SK-N-SH treated with all-trans-retinoic acid at 6 μM for 48 hours (cell line): ENCODE measurements around the gene SLC26A3.

ENCODE experiments used
- ATAC-seq: fragments of 200-7000 bp; cut with Tn5 transposase; 3 replicates; pipeline ENCODE4 v1.9.1; 2020; ENCODE audit warnings: mild to moderate bottlenecking, moderate library complexity
- ARNTL ChIP-seq: fragments of 450-650 bp; formaldehyde crosslinking; IDR thresholded peaks from 2 replicates; pipeline ENCODE4 v1.5.0; 2020; ENCODE audit warnings: low read depth, mild to moderate bottlenecking, moderate library complexity, borderline replicate concordance
- BACH2 ChIP-seq: fragments of 250-450 bp; sonication (Bioruptor Pico); IDR thresholded peaks from 2 replicates; pipeline ENCODE4 v1.9.0; 2021; ENCODE audit warnings: mild to moderate bottlenecking, borderline replicate concordance
- ESRRG ChIP-seq: fragments of 250-450 bp; sonication (Bioruptor Pico); IDR thresholded peaks from 2 replicates; pipeline ENCODE4 v1.6.1; 2021; ENCODE audit warnings: mild to moderate bottlenecking
- GLIS3 ChIP-seq: fragments of 250-450 bp; sonication (Bioruptor Pico); IDR thresholded peaks from 2 replicates; pipeline ENCODE4 v1.5.0; 2020; ENCODE audit warnings: mild to moderate bottlenecking, moderate library complexity
- ISL1 ChIP-seq: fragments of 250-450 bp; sonication (Bioruptor Pico); IDR thresholded peaks from 2 replicates; pipeline ENCODE4 v2.1.2; 2022; ENCODE audit warnings: mild to moderate bottlenecking, moderate library complexity
- OSR1 ChIP-seq: fragments of 250-450 bp; sonication (Bioruptor Pico); IDR thresholded peaks from 2 replicates; pipeline ENCODE4 v1.8.0; 2022; ENCODE audit warnings: moderate library complexity, mild to moderate bottlenecking, inconsistent platforms
- PATZ1 ChIP-seq: fragments of 250-450 bp; sonication (Bioruptor Pico); IDR thresholded peaks from 2 replicates; pipeline ENCODE4 v1.8.0; 2020; ENCODE audit warnings: mild to moderate bottlenecking, moderate library complexity, borderline replicate concordance
- POU6F1 ChIP-seq: fragments of 250-450 bp; sonication (Bioruptor Pico); IDR thresholded peaks from 2 replicates; pipeline ENCODE4 v1.8.0; 2021; ENCODE audit warnings: low read depth, mild to moderate bottlenecking, moderate library complexity, borderline replicate concordance
- PPARA ChIP-seq: fragments of 250-450 bp; sonication (Bioruptor Pico); IDR thresholded peaks from 2 replicates; pipeline ENCODE4 v1.5.0; 2020; ENCODE audit warnings: mild to moderate bottlenecking, borderline replicate concordance
- RARB ChIP-seq: fragments of 250-450 bp; sonication (Bioruptor Pico); IDR thresholded peaks from 2 replicates; pipeline ENCODE4 v1.8.0; 2021; ENCODE audit warnings: mild to moderate bottlenecking, moderate library complexity
- TCF4 ChIP-seq: fragments of 250-450 bp; sonication (Bioruptor Pico); IDR thresholded peaks from 2 replicates; pipeline ENCODE4 v1.8.0; 2021; ENCODE audit warnings: mild to moderate bottlenecking, moderate library complexity, borderline replicate concordance
- TOX ChIP-seq: fragments of 250-450 bp; sonication (Bioruptor Pico); IDR thresholded peaks from 2 replicates; pipeline ENCODE4 v1.8.0; 2021; ENCODE audit warnings: mild to moderate bottlenecking, moderate library complexity, borderline replicate concordance
- ZC3H10 ChIP-seq: fragments of 250-450 bp; sonication (Bioruptor Pico); IDR thresholded peaks from 2 replicates; pipeline ENCODE4 v1.5.1; 2021; ENCODE audit warnings: mild to moderate bottlenecking, moderate library complexity
- ZFP30 ChIP-seq: fragments of 450-650 bp; formaldehyde crosslinking; IDR thresholded peaks from 2 replicates; pipeline ENCODE4 v1.5.0; 2022; ENCODE audit warnings: mild to moderate bottlenecking, moderate library complexity
- ZNF565 ChIP-seq: fragments of 450-650 bp; formaldehyde crosslinking; conservative IDR thresholded peaks from 2 replicates; pipeline ENCODE4 v1.5.0; 2020; ENCODE audit warnings: low read depth, mild to moderate bottlenecking, moderate library complexity
- ZNF70 ChIP-seq: fragments of 450-650 bp; formaldehyde crosslinking; IDR thresholded peaks from 2 replicates; pipeline ENCODE4 v1.5.0; 2020; ENCODE audit warnings: mild to moderate bottlenecking, moderate library complexity
- TF ChIP-seq, protein P1 (sequence below): fragments of 250-450 bp; sonication (Bioruptor Pico); IDR thresholded peaks from 2 replicates; pipeline ENCODE4 v1.5.1; 2020; ENCODE audit warnings: low read depth, mild to moderate bottlenecking, moderate library complexity
- TF ChIP-seq, protein P2 (sequence below): fragments of 250-450 bp; sonication (Bioruptor Pico); IDR thresholded peaks from 2 replicates; pipeline ENCODE4 v1.5.0; 2020; ENCODE audit warnings: mild to moderate bottlenecking, moderate library complexity

SLC26A3 gene

DNA sequence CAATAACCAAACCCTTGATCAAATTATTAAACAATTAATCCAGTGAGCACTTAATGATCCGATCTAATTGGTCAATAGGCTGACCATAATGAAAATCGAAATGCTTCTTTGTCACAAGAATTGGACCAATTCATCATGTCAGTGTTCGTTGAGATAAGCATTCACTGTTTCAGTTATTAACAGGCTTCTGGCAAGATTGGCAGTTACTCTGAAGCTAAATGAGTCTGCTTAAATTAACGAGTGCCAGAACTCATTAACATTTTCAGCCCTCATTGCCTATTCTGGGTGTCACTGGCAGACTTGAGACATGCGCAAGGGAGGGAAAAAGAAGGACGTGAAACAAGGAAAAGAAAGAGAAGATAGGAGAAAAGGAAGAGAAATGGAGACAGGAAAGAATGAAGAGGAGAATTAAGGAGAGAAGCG, 30.7 kb upstream of the SLC26A3 start:
- ATAC-seq, result no peak
- TF ChIP-seq ZC3H10 (CRISPR knock-in tag) (no peak), TOX (CRISPR knock-in tag) (no peak), ZFP30 (no peak), ARNTL (CRISPR knock-in tag) (no peak), ZNF565 (CRISPR knock-in tag) (no peak), PATZ1 (no peak), OSR1 (CRISPR knock-in tag) (no peak), RARB (no peak), ISL1 (CRISPR knock-in tag) (no peak), BACH2 (CRISPR knock-in tag) (no peak), GLIS3 (CRISPR knock-in tag) (no peak), ZNF70 (no peak), POU6F1 (CRISPR knock-in tag) (no peak)
- TF ChIP-seq, protein P1, sequence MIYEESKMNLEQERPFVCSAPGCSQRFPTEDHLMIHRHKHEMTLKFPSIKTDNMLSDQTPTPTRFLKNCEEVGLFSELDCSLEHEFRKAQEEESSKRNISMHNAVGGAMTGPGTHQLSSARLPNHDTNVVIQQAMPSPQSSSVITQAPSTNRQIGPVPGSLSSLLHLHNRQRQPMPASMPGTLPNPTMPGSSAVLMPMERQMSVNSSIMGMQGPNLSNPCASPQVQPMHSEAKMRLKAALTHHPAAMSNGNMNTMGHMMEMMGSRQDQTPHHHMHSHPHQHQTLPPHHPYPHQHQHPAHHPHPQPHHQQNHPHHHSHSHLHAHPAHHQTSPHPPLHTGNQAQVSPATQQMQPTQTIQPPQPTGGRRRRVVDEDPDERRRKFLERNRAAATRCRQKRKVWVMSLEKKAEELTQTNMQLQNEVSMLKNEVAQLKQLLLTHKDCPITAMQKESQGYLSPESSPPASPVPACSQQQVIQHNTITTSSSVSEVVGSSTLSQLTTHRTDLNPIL (CRISPR knock-in tag), result no peak

- TF ChIP-seq PPARA (CRISPR knock-in tag) (no peak), ARNTL (CRISPR knock-in tag) (no peak), TCF4 (CRISPR knock-in tag) (no peak), TOX (CRISPR knock-in tag) (no peak), ESRRG (CRISPR knock-in tag) (no peak), ZC3H10 (CRISPR knock-in tag) (no peak), PATZ1 (no peak)
- no peak for ATAC-seq
Measured at GRCh38 chr7:107830420-107830819, 27.4 kb upstream of the SLC26A3 start.

DNA sequence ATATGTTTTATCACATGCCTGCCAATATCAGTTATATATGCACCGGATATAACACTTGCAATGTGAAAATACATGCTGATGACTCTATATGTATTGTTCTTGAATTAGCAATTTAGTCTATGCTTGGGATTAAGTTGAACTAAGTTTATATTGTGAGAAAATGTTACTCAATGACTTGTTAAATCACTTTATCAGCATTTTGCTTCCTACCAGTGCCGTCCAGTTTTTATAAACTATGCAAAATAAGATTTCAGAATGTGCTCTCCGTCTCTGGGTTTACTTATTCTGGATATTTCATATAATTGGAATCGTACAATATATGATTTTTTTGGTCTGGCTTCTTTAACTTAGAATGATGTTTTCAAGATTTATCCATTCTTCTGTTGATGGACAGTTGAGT, 25.5 kb upstream of the SLC26A3 start:
- ATAC-seq, result no peak
- TF ChIP-seq RARB, result no peak
- no peak for TF ChIP-seq PPARA (CRISPR knock-in tag)
- TF ChIP-seq POU6F1 (CRISPR knock-in tag), result no peak
- TF ChIP-seq, protein P2, sequence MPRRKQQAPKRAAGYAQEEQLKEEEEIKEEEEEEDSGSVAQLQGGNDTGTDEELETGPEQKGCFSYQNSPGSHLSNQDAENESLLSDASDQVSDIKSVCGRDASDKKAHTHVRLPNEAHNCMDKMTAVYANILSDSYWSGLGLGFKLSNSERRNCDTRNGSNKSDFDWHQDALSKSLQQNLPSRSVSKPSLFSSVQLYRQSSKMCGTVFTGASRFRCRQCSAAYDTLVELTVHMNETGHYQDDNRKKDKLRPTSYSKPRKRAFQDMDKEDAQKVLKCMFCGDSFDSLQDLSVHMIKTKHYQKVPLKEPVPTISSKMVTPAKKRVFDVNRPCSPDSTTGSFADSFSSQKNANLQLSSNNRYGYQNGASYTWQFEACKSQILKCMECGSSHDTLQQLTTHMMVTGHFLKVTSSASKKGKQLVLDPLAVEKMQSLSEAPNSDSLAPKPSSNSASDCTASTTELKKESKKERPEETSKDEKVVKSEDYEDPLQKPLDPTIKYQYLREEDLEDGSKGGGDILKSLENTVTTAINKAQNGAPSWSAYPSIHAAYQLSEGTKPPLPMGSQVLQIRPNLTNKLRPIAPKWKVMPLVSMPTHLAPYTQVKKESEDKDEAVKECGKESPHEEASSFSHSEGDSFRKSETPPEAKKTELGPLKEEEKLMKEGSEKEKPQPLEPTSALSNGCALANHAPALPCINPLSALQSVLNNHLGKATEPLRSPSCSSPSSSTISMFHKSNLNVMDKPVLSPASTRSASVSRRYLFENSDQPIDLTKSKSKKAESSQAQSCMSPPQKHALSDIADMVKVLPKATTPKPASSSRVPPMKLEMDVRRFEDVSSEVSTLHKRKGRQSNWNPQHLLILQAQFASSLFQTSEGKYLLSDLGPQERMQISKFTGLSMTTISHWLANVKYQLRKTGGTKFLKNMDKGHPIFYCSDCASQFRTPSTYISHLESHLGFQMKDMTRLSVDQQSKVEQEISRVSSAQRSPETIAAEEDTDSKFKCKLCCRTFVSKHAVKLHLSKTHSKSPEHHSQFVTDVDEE (CRISPR knock-in tag), result no peak
- TF ChIP-seq BACH2 (CRISPR knock-in tag), result no peak
